Ectodermal cell (in vitro differentiated cells): Measurements from ENCODE around the gene ST8SIA6.

Source experiments
- H3K27ac ChIP-seq: 2 replicates; pipeline ENCODE4 v1.7.0; 2013; ENCODE audit warnings: mild to moderate bottlenecking, low read depth, low read length; ENCODE audit not compliant: insufficient read depth, poor library complexity, severe bottlenecking
- H3K27me3 ChIP-seq: 2 replicates; pipeline ENCODE4 v1.7.0; 2013; ENCODE audit warnings: mild to moderate bottlenecking, low read length; ENCODE audit not compliant: insufficient read depth, control insufficient read depth, poor library complexity, severe bottlenecking
- H3K36me3 ChIP-seq: one replicate; pipeline ENCODE4 v1.7.0; 2013; ENCODE audit warnings: low read length; ENCODE audit not compliant: control insufficient read depth, insufficient read depth
- H3K4me1 ChIP-seq: one replicate; pipeline ENCODE4 v1.7.0; 2013; ENCODE audit warnings: low read length; ENCODE audit not compliant: control insufficient read depth, insufficient read depth
- H3K4me3 ChIP-seq: 2 replicates; pipeline ENCODE4 v1.7.0; 2013; ENCODE audit warnings: low read depth, low read length, control low read depth; ENCODE audit not compliant: insufficient read depth
- H3K9me3 ChIP-seq: 2 replicates; pipeline ENCODE4 v1.7.0; 2013; ENCODE audit warnings: mild to moderate bottlenecking, low read length, moderate library complexity; ENCODE audit not compliant: control insufficient read depth
- WGBS, 2 experiments: methylation state at CpG; one replicate each; pipeline ENCODE4 v1.1.7; 2013; ENCODE audit warnings: missing lambda C conversion rate in 2 of 2; 5-methylcytosine and 5-hydroxymethylcytosine counted together

Gene ST8SIA6

DNA sequence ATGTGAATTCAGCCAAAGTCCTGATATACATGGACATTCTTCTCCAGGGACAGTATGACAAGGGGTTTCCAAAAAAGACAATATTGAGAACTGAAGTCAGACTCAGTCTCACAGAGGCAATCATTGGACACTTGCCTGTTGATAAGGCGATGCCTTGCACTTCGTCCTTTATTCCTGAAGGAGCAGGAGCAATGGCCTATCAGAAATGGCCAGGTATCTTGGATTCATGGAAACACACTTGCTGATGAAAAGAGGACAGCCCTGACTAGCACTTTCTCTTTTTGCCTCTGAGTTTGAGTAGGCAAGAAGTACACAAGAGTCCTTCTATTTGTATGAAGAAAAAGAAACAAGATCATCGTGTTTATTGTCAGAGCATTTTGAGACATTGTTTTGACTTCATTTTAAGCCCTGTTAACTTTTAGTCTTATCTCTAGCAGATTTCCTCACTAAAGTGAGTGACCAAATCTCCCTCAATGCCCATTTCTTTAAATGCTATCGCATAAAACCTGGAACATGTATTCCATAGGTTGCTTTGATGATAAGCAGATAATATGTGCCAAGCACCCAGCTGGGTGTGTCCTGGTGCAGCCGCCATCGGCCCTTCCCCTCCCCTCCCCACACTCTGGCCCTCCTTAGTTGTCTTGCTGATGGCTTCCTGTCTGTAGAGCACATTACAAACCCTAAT lies 26.6 kb downstream of the ST8SIA6 start:
- H3K9me3 ChIP-seq, result no peaks in the 10 kb centered on the region
- H3K27me3 ChIP-seq, result no peaks in the 10 kb centered on the region
- no peak overlapping the region for H3K27ac ChIP-seq
- H3K36me3 ChIP-seq, result no peaks in the 10 kb centered on the region
- H3K4me3 ChIP-seq, result no peak overlapping the region
- 86 to 93% methylated on average over 6 of the region's 6 CpGs for WGBS, 2 experiments
- H3K4me1 ChIP-seq, result peaks cover 14% of the 10 kb centered on the region

DNA sequence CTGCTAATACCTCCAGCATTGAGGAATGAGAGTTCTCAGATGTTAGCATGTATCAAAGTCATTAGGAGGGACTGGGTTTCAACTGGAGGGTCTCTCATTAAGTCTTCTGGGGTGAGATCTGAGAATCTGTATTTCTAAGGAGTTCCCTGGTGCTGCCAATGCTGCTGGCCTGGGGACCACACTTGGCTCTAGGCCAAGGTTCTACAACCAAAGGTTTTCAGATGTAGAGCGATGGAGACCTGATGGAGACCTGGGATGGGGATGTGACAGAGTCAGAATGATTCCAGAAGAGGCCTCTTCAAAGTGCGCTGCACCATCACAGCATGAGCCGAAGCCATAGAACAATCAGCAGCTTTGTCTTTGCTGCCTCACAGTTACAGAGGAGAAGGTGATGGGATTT lies 27.2 kb downstream of the ST8SIA6 start:
- Histone ChIP-seq H3K4me1 (peaks cover 14% of the 10 kb centered on the region), H3K27me3 (no peaks in the 10 kb centered on the region), H3K27ac (no peak overlapping the region), H3K36me3 (no peaks in the 10 kb centered on the region), H3K4me3 (no peak overlapping the region), H3K9me3 (no peaks in the 10 kb centered on the region)
- WGBS, 2 experiments, result 92 to 95% methylated on average over 3 of the region's 3 CpGs

DNA sequence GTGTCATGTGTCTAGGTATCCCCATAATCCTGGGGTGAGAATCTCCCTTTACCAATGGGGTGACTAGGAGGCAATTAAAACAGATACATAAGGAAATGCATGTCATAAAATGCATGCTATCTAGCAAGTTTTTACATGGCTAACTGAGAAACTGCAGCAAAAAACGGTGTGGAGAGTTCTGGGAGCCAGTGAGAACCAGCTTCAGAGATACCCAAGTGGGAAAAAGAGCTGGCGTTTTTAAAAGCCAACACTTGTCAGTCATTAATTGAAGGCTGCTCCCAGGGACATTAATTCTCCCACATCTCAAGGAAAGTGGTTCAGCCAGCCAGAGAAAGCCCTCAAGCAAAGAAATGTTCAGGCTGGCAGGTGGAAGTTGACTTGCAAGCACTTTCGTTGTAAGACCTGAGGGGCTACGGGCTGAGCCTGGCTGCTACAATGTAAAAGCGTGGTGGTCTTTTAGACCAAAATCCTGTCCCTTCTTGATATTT lies 28.1 kb downstream of the ST8SIA6 start:
- H3K9me3 ChIP-seq, result no peaks in the 10 kb centered on the region
- peaks cover 14% of the 10 kb centered on the region for H3K4me1 ChIP-seq
- no peaks in the 10 kb centered on the region for H3K36me3 ChIP-seq
- no peak overlapping the region for H3K4me3 ChIP-seq
- no peaks in the 10 kb centered on the region for H3K27me3 ChIP-seq
- no peak overlapping the region for H3K27ac ChIP-seq
- WGBS, 2 experiments, result 87 to 89% methylated on average over 5 of the region's 5 CpGs

DNA sequence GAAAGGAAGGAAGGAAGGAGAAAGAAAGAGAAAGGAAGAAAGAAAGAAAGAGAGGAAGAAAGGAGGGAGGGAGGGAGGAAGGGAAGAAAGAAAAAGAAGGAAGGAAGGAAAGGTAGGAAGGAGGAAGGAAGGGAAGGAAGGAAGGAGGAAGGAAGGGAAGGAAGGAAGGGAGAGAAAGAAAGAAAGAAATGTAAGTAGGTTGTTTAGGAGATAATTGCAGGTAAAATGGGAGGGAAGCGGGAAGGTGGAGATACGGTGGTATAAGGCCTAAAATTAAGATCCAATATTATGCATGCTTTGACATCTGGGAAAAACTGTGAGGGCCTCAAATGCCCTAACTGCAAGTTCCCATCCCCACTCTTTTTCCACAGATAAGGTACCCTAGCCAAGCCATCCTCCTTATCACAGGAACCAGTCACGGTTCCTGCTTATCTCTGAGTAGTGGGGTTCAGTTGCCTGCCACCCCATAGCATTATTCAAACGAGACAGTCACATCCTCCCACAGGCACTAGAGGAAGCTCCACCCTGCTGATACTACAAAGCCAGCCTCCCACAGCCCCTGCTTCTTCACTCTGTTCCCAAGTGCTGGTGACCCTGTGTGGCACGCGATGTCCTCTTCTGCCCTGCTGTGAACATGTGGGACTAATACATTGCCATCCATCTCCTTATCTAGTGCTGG lies 28.7 kb downstream of the ST8SIA6 start:
- Histone ChIP-seq H3K27me3 (no peaks in the 10 kb centered on the region), H3K9me3 (no peaks in the 10 kb centered on the region), H3K4me1 (peaks cover 14% of the 10 kb centered on the region), H3K4me3 (no peak overlapping the region), H3K27ac (no peak overlapping the region), H3K36me3 (no peaks in the 10 kb centered on the region)
- WGBS, 2 experiments, result 90 to 93% methylated on average over 6 of the region's 6 CpGs

DNA sequence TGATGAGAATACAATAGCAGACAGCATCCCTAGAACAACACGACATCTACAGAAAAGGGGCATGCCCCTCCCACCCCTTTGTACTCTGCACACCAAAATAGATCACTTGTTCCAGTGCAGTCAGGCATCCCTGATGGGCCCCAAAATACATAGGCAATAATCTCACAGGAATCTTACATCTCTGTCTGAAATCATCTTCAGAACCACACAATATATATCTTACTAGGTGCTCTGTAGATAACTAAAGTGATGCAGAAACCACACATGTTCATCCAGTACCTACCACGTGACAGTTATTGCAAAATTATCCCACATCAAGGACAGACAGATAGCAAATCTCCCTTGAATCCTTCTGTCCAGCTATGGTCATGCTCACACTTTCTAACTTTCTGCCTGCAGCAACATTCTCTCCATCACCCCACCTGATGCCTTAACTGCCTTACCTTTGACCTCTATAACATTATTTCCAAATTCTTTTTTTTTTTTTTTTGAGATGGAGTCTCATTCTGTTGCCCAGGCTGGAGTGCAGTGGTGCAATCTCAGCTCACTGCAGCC lies 30.7 kb downstream of the ST8SIA6 start:
- Histone ChIP-seq H3K27me3 (no peaks in the 10 kb centered on the region), H3K36me3 (no peaks in the 10 kb centered on the region), H3K4me1 (peaks cover 14% of the 10 kb centered on the region), H3K27ac (no peak overlapping the region), H3K9me3 (no peaks in the 10 kb centered on the region), H3K4me3 (no peak overlapping the region)
- WGBS, 2 experiments, result 66 to 84% methylated on average over 2 of the region's 2 CpGs

DNA sequence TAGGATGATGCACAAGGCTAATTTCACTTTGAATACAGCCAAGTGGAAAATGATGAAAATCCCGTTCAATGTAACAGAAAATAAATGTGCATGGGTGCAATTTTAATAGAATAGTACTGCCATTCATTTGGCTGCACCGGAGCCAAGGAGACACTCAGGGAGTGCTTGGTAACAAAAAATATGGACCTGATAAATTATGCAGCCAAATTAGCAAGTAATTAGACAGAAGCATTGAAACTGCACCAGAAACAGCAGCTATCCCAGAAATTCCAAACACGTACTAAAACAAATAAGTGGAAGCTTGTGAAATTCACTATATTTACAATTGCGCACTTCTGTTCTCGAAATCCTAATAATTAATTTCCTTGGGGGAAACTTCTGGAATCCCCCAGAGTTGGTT lies 31.5 kb downstream of the ST8SIA6 start:
- no peaks in the 10 kb centered on the region for H3K9me3 ChIP-seq
- WGBS, 2 experiments, result 91 to 97% methylated on average over 5 of the region's 5 CpGs
- H3K36me3 ChIP-seq, result no peaks in the 10 kb centered on the region
- H3K4me1 ChIP-seq, result peaks cover 12% of the 10 kb centered on the region
- no peaks in the 10 kb centered on the region for H3K27me3 ChIP-seq
- H3K4me3 ChIP-seq, result no peak overlapping the region
- H3K27ac ChIP-seq, result no peak overlapping the region

DNA sequence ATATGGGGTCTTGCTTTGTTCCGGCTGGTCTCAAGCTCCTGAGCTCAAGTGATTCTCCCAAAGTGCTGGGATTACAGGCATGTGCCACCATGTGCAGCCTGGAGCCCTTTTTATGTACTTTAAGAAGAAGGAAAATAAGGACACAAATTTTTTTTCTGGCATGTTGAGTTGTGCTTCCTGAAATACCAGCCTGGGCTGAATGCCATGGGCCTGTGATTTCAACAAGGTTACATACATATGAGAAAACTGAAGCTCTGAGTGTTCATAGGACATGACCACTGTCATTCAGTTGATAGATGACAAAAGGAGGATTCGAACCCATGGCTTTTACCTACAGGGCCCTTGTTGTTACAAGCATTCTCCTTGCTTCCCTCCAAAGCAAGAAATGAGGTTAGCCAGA lies 36.1 kb downstream of the ST8SIA6 start:
- no peak overlapping the region for H3K4me3 ChIP-seq
- H3K36me3 ChIP-seq, result no peaks in the 10 kb centered on the region
- 86 to 93% methylated on average over 2 of the region's 2 CpGs for WGBS, 2 experiments
- no peaks in the 10 kb centered on the region for H3K9me3 ChIP-seq
- H3K4me1 ChIP-seq, result peaks cover 4% of the 10 kb centered on the region
- no peaks in the 10 kb centered on the region for H3K27me3 ChIP-seq
- H3K27ac ChIP-seq, result no peak overlapping the region

DNA sequence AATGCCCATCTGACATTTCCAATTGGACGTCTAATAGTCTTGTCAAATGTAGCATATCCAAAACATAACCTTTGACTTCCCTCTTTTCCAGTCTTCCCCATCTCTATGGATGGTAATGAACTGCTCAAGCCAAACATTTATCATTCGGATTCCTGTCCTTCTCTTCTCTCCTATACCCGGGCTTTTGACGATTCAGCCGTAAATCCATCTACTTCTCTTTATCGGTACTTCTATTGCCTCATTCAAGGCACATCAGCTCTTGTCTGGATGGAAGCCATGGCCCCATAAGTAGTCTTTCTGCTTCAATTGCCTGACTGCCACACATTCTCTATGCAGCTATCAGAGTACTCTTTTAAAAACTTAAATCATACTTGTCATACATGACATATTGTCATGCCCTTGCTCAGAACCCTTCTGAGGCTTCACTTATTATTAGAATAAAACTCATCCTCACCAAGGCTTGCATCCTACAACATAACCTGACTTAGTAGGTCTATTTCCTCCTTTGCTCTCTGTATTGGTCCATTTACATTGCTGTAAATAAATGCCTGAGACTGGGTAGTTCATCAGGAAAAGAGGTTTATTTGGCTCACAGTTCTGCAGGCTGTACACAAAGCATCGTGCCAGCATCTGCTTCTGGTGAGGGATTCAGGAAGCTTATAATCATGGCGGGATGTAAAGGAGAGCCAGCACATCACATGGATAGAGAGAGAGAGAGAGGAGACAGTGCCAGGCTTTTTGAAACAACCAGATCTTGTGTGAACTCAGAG lies 37.8 kb downstream of the ST8SIA6 start:
- Histone ChIP-seq H3K4me1 (no peaks in the 10 kb centered on the region), H3K9me3 (no peaks in the 10 kb centered on the region), H3K36me3 (no peaks in the 10 kb centered on the region), H3K27ac (peak overlapping the region; percentile 50), H3K4me3 (no peak overlapping the region), H3K27me3 (no peaks in the 10 kb centered on the region)
- WGBS, 2 experiments, result 93 to 94% methylated on average over 8 of the region's 8 CpGs

DNA sequence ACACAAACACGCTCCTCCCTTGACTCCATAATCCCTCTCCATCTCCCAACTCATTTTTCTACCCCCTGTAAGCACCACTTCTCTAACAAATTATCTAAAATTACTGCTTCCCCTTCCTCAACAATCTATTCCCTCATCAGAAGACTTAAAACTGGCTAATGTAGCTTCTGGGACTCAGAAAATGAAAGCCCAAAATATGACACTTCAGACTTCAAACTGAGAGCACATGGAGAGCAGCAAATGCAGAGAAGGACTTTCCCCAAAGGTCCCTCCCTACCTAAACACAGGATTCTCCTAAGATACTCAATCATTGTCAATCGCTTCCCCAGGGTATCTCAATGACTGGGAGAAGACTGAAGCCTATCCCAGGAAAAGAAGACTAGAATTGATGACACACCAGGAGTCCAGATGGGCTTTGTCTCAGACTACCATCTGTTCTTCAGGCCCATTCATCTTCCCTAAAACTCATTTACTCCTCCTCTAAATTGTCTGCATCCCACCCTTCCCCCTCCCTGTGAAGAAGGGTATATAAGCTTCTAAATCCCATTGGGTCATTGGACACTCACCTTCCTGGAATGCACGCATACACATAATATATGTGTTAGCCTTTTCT lies 39.2 kb downstream of the ST8SIA6 start:
- WGBS, 2 experiments, result 76 to 83% methylated on average over 3 of the region's 3 CpGs
- H3K27ac ChIP-seq, result no peak overlapping the region

More for the DNA sequence above, 39.2 kb downstream of the ST8SIA6 start:
- Histone ChIP-seq H3K27me3 (no peaks in the 10 kb centered on the region), H3K4me1 (no peaks in the 10 kb centered on the region), H3K9me3 (no peaks in the 10 kb centered on the region), H3K4me3 (no peak overlapping the region), H3K36me3 (no peaks in the 10 kb centered on the region)
